Measurements from ENCODE around the gene RAB29.

The RAB29 gene

GRCh38 chr1:205812878-205813754 lies 37.8 kb upstream of the RAB29 start, which contains the start of gene SLC41A1 (continued):
- peak; percentile 52 for TF ChIP-seq ZBTB11 (tag by site-specific recombination; conservative IDR thresholded peaks at IDR 0.05; ENCODE audit: low read depth)
- TF ChIP-seq IKZF3 (tag by site-specific recombination; IDR thresholded peaks at IDR 0.05), result peak; percentile 94
- peak; percentile 85; the same call in 1 of the 2 replicates for TF ChIP-seq ZNF501 (tag by site-specific recombination; IDR thresholded peaks at IDR 0.05)
- no peak for TF ChIP-seq ZNF211 (tag by site-specific recombination; IDR thresholded peaks at IDR 0.05; ENCODE audit: low read depth)
- peak; percentile 72 for TF ChIP-seq ZNF660 (tag by site-specific recombination; IDR thresholded peaks at IDR 0.05)
- TF ChIP-seq EGR2 (tag by site-specific recombination; IDR thresholded peaks at IDR 0.05; ENCODE audit: low read depth), result peak; percentile 64
- peak; percentile 46 for TF ChIP-seq ZBTB48 (tag by site-specific recombination; IDR thresholded peaks at IDR 0.05)
- peak; percentile 84 for TF ChIP-seq SP2 (tag by site-specific recombination; IDR thresholded peaks at IDR 0.05)
- peak; percentile 77; the same call in 1 of the 2 replicates for TF ChIP-seq PBX3 (CRISPR knock-in tag; IDR thresholded peaks at IDR 0.05)

- ChIA-PET POLR2A (no interaction called here), CTCF (interaction anchor here (0.6 to 1.9 kb wide), 3 partner anchors 20 to 165 kb away, joined by 3 to 11 read pairs (median 3); no protein-coding TSS in a partner anchor)
- Histone ChIP-seq H3K27ac (ENCODE audit: extremely low read depth, low read depth, low read length) (peak overlapping the region; percentile 58; the same call in 1 of the 2 replicates), H3K9me3 (ENCODE audit: control insufficient read depth, insufficient read depth, low read depth, low read length) (no peaks in the 10 kb centered on the region), H3K36me3 (ENCODE audit: control insufficient read depth in 2 of 2, insufficient read depth in 1 of 2, low read length in 2 of 2) (peaks cover 0 to 24% of the 10 kb centered on the region in 2 experiments; a peak in 2 of 3 replicates), H3K4me3 (ENCODE audit: low read depth, low read length) (peak overlapping the region; percentile 76), H3K4me1 (ENCODE audit: control insufficient read depth, insufficient read depth, low read length) (peaks cover 12% of the 10 kb centered on the region)
- TF ChIP-seq ZNF398 (tag by site-specific recombination; IDR thresholded peaks at IDR 0.05), result peak; percentile 58; the same call in 1 of the 2 replicates
- no peak for TF ChIP-seq ZNF404 (tag by site-specific recombination; IDR thresholded peaks at IDR 0.05)
- TF ChIP-seq ZNF341 (tag by site-specific recombination; IDR thresholded peaks at IDR 0.05; ENCODE audit: low read depth), result peak; percentile 8; the same call in 1 of the 2 replicates
- TF ChIP-seq ZNF701 (tag by site-specific recombination; IDR thresholded peaks at IDR 0.05), result no peak
- peak; percentile 95 for TF ChIP-seq PRDM10 (tag by site-specific recombination; IDR thresholded peaks at IDR 0.05)
- TF ChIP-seq SP2 (tag by site-specific recombination; IDR thresholded peaks at IDR 0.05), result peak; percentile 71
These were observed 37.1 kb upstream of the RAB29 start for GRCh38 chr1:205812271-205812877.

Measured in HEK293 (cell line).